GM12878 (cell line): Measurements from ENCODE around the gene AGRP. TPM values are rescaled to one million over a fixed set of nuclear protein-coding genes. Genes with fewer than 3 reads are reported as not detected.

Experiments used
- ATAC-seq: fragments of 200-7000 bp; cut with Tn5 transposase; 3 replicates; pipeline ENCODE4 v1.9.1; 2020; ENCODE audit warnings: mild to moderate bottlenecking, moderate library complexity
- BruUV-seq: library from RNA; stranded (reverse); fragments of 400-500 nt; replicated peaks from 2 replicates; lab custom pipeline; 2021; lab: Mats Ljungman, UMichigan
- CTCF ChIA-PET: fragments of 300-600 bp; sonication (Branson Sonifier 250); formaldehyde crosslinking; extraction: SDS; loops from one replicate; lab custom pipeline; 2021; ENCODE audit warnings: inconsistent platforms; lab: Yijun Ruan, JAX
- POLR2A ChIA-PET: fragments of 350-600 bp; formaldehyde crosslinking; extraction: SDS; loops from one replicate; lab custom pipeline; 2021; ENCODE audit warnings: inconsistent platforms; lab: Charles Lee
- RAD21 ChIA-PET: fragments of 300-600 bp; sonication (Branson Sonifier 250); formaldehyde crosslinking; loops from one replicate; lab custom pipeline; 2023; ENCODE audit warnings: antibody characterized with exemption; ENCODE audit not compliant: unreplicated experiment; lab: Charles Lee
- SMC1A ChIA-PET: fragments of 300-600 bp; sonication (Branson Sonifier 250); formaldehyde crosslinking; loops from one replicate; lab custom pipeline; 2023; ENCODE audit not compliant: unreplicated experiment, uncharacterized antibody; lab: Charles Lee
- DNase-seq: peaks from one replicate; pipeline ENCODE4 v3.0.0-alpha.2; 2011; ENCODE audit warnings: low read depth, low spot score
- FAIRE-seq: peaks from 3 replicates; lab custom pipeline; 2011; peaks lifted over from hg19 to GRCh38; lab: Jason Lieb, UNC
- H2AFZ ChIP-seq: 2 replicates; pipeline ENCODE4 v1.6.0; 2011; ENCODE audit warnings: low read depth, low read length, control low read depth; ENCODE audit not compliant: control insufficient read depth
- H3K27ac ChIP-seq: 2 replicates; pipeline ENCODE4 v1.5.1; 2011; ENCODE audit warnings: control low read depth; ENCODE audit not compliant: control insufficient read depth, insufficient read depth
- H3K27me3 ChIP-seq, 2 experiments: replicated peaks in 1 of 2; 2 replicates each; pipeline versions ENCODE4 v1.6.0 to v1.6.1; 2011; ENCODE audit warnings: low read length in 1 of 2; ENCODE audit not compliant: control insufficient read depth in 2 of 2, insufficient read depth in 2 of 2
- H3K36me3 ChIP-seq, 2 experiments: 2 replicates each; pipeline ENCODE4 v1.5.1; 2011; ENCODE audit warnings: low read length in 1 of 2; ENCODE audit not compliant: control insufficient read depth in 2 of 2, insufficient read depth in 2 of 2
- H3K4me1 ChIP-seq: 2 replicates; pipeline ENCODE4 v1.6.1; 2011; ENCODE audit warnings: mild to moderate bottlenecking, low read length, moderate library complexity, mixed read lengths; ENCODE audit not compliant: control insufficient read depth, insufficient read depth
- H3K4me2 ChIP-seq: 2 replicates; pipeline ENCODE4 v1.6.0; 2011; ENCODE audit warnings: control low read depth; ENCODE audit not compliant: control insufficient read depth, insufficient read depth
- H3K4me3 ChIP-seq: fragments of 200-600 bp; sonication (generic); 2 replicates; pipeline ENCODE4 v1.5.1; 2016
- H3K79me2 ChIP-seq: 2 replicates; pipeline ENCODE4 v1.6.0; 2011; ENCODE audit warnings: low read length; ENCODE audit not compliant: control insufficient read depth, insufficient read depth
- H3K9ac ChIP-seq: 2 replicates; pipeline ENCODE4 v1.8.0; 2011; ENCODE audit warnings: low read length, control low read depth, mixed read lengths; ENCODE audit not compliant: control insufficient read depth, insufficient read depth
- H3K9me3 ChIP-seq: replicated peaks from 3 replicates; pipeline ENCODE4 v1.5.1; 2011; ENCODE audit warnings: mild to moderate bottlenecking, low read length; ENCODE audit not compliant: control insufficient read depth, insufficient read depth
- H4K20me1 ChIP-seq: 2 replicates; pipeline ENCODE4 v1.6.0; 2011; ENCODE audit not compliant: control insufficient read depth, insufficient read depth
- BCL3 ChIP-seq: IDR thresholded peaks from 2 replicates; pipeline ENCODE4 v1.6.1; 2011; ENCODE audit warnings: borderline replicate concordance, low read depth, mild to moderate bottlenecking, moderate library complexity, low read length; ENCODE audit not compliant: insufficient read depth, poor library complexity, severe bottlenecking
- HDAC6 ChIP-seq: fragments of 200-600 bp; sonication (generic); IDR thresholded peaks from one replicate; pipeline ENCODE4 v1.8.0; 2017; ENCODE audit warnings: antibody characterized with exemption; ENCODE audit not compliant: unreplicated experiment
- IKZF2 ChIP-seq, 2 experiments: fragments of 450-650 bp; IDR thresholded peaks; 2 replicates each; pipeline ENCODE4 v1.6.1; 2017; ENCODE audit warnings: mild to moderate bottlenecking in 2 of 2, moderate library complexity in 2 of 2
- NR2C1 ChIP-seq: fragments of 450-650 bp; IDR thresholded peaks from 2 replicates; pipeline ENCODE4 v1.6.1; 2017; ENCODE audit warnings: antibody characterized with exemption, mild to moderate bottlenecking, moderate library complexity
- SKIL ChIP-seq: fragments of 450-650 bp; IDR thresholded peaks from 2 replicates; pipeline ENCODE4 v1.6.1; 2017; ENCODE audit warnings: mild to moderate bottlenecking, low read depth, inconsistent platforms; ENCODE audit not compliant: poor library complexity, severe bottlenecking
- SP1 ChIP-seq: IDR thresholded peaks from one replicate; pipeline ENCODE4 v1.6.1; 2011; ENCODE audit warnings: low read depth, low read length
- SREBF2 ChIP-seq: IDR thresholded peaks from 2 replicates; pipeline ENCODE4 v1.6.1; 2012; ENCODE audit warnings: mild to moderate bottlenecking, low read length
- TAF1 ChIP-seq: IDR thresholded peaks from 2 replicates; pipeline ENCODE4 v1.6.1; 2011; ENCODE audit warnings: mild to moderate bottlenecking, low read depth, low read length, borderline replicate concordance
- ZNF622 ChIP-seq: fragments of 450-650 bp; IDR thresholded peaks from 2 replicates; pipeline ENCODE4 v1.6.1; 2017; ENCODE audit warnings: mild to moderate bottlenecking, inconsistent platforms
- WGBS: methylation state at CpG from one replicate; pipeline ENCODE4 v1.1.6; 2016; ENCODE audit warnings: low lambda C conversion rate; ENCODE audit not compliant: insufficient replicate concordance, insufficient coverage; ENCODE audit errors: missing lambda C conversion rate; 5-methylcytosine and 5-hydroxymethylcytosine counted together
- in situ Hi-C: fragments of 300-500 bp; cut with MboI; formaldehyde crosslinking; loops from 9 replicates; pipeline ENCODE4 v1.14.3; 2018; ENCODE audit warnings: mixed read lengths
- intact Hi-C: fragments of 100-400 bp; cut with micrococcal nuclease; formaldehyde crosslinking; loops from one replicate; pipeline ENCODE4 v1.14.2; 2022; ENCODE audit not compliant: unreplicated experiment
- polyA plus RNA-seq, 11 experiments: library from polyadenylated mRNA; depleted of rRNA in 4 of 11; unstranded in 6 of 11; stranded (reverse) in 5 of 11; fragments of >200 nt; fragmentation: Nextera tagmentation in 4 of 11; fragmentation: Illumina TruSeq in 1 of 11; extraction: Ambion mirVana in 4 of 11; extraction: Trizol in 1 of 11; gene quantifications; 1 replicate in 1 of 11; 2 replicates in 10 of 11; pipeline versions ENCODE4 v1.2.1 to v1.2.3, GENCODE V29; 2011 to 2016; ENCODE audit warnings: inconsistent platforms in 2 of 11, missing spikeins in 2 of 11, low read depth in 1 of 11
- total RNA-seq, 4 experiments: library from RNA; depleted of rRNA in 3 of 4; stranded (reverse); fragments of >200 nt in 3 of 4; fragmentation: Illumina TruSeq in 1 of 4; extraction: Trizol in 1 of 4; gene quantifications; 2 replicates each; pipeline versions ENCODE4 v1.2.1 to v1.2.3, GENCODE V29; 2013 to 2021

The AGRP gene
- total and polyA plus RNA-seq, 10 of the 15 experiments (the other 5 are each of a cell fraction or from before 2014, with no cell fraction given): 0.16 to 0.75 (median 0.53) TPM; not detected in 6

DNA sequence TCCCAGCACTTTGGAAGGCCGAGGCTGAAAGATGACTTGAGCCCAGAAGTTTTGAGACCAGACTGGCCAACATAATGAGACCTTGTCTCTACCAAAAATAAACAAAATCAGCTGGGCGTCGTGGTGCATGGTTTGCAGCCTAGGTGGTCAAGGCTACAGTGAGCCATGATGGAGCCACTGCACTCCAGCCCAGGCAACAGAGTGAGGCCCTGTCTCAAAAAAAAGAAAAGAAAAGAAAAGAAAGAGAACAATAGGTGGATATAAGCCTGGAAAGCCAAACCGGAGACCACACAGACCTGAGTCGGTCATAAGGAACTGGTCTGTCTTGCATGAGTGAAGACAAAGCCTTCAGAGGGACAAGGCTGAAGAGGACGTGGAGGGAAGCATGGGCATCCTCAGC lies 16.8 kb downstream of the AGRP start:
- in situ Hi-C loops: no loop called here
- Histone ChIP-seq H3K36me3 (peaks cover under 1 to 2% of the 10 kb centered on the region in 2 experiments; a peak in 3 of 4 replicates), H3K4me2 (no peak overlapping the region), H3K27me3 (no peaks in the 10 kb centered on the region), H3K4me3 (no peak overlapping the region), H3K9ac (no peak overlapping the region), H3K27ac (no peak overlapping the region), H3K79me2 (peaks cover 25% of the 10 kb centered on the region), H2AFZ (no peak overlapping the region), H3K9me3 (no peaks in the 10 kb centered on the region), H3K4me1 (peaks cover 7% of the 10 kb centered on the region), H4K20me1 (peaks cover 21% of the 10 kb centered on the region)
- ATAC-seq (no peak), FAIRE-seq (no peak), DNase-seq (no peak)
- no peak for TF ChIP-seq BCL3
- no peak for TF ChIP-seq SP1
- TF ChIP-seq TAF1: no peak
- TF ChIP-seq SREBF2: no peak
- TF ChIP-seq NR2C1: no peak
- no peak for TF ChIP-seq HDAC6
- TF ChIP-seq IKZF2 (IDR thresholded peaks at IDR 0.05): no peak
- TF ChIP-seq SKIL: no peak
- no peak for TF ChIP-seq ZNF622
- BruUV-seq: no TSS peak
- CTCF ChIA-PET: interaction anchor here (1.0 to 8.0 kb wide), 7 partner anchors 9 to 206 kb away, joined by 3 to 81 read pairs (median 8); no protein-coding TSS in a partner anchor
- SMC1A ChIA-PET: interaction anchor here (4.4 kb wide), 1 partner anchor 39 kb away, joined by 19 read pairs; no protein-coding TSS in a partner anchor
- WGBS: 83% methylated on average over 6 of the region's 6 CpGs
- intact Hi-C loops: loop anchor here (5.0 kb wide), 1 partner anchor 119 kb away; no protein-coding TSS in a partner anchor
- POLR2A ChIA-PET: no interaction called here
- RAD21 ChIA-PET: interaction anchor here (0.7 to 3.6 kb wide), 3 partner anchors 14 to 49 kb away, joined by 3 to 31 read pairs (median 7); partner anchors contain the start of gene ATP6V0D1
